GM12878 (cell line): ENCODE measurements around the gene NFAT5. TPM values are rescaled to one million over a fixed set of nuclear protein-coding genes. Genes with fewer than 3 reads are reported as not detected.

ENCODE experiments used
- ATAC-seq: fragments of 200-7000 bp; cut with Tn5 transposase; 3 replicates; pipeline ENCODE4 v1.9.1; 2020; ENCODE audit warnings: mild to moderate bottlenecking, moderate library complexity
- BruUV-seq: library from RNA; stranded (reverse); fragments of 400-500 nt; replicated peaks from 2 replicates; lab custom pipeline; 2021; lab: Mats Ljungman, UMichigan
- CTCF ChIA-PET: fragments of 300-600 bp; sonication (Branson Sonifier 250); formaldehyde crosslinking; extraction: SDS; loops from one replicate; lab custom pipeline; 2021; ENCODE audit warnings: inconsistent platforms; lab: Yijun Ruan, JAX
- POLR2A ChIA-PET: fragments of 350-600 bp; formaldehyde crosslinking; extraction: SDS; loops from one replicate; lab custom pipeline; 2021; ENCODE audit warnings: inconsistent platforms; lab: Charles Lee
- RAD21 ChIA-PET: fragments of 300-600 bp; sonication (Branson Sonifier 250); formaldehyde crosslinking; loops from one replicate; lab custom pipeline; 2023; ENCODE audit warnings: antibody characterized with exemption; ENCODE audit not compliant: unreplicated experiment; lab: Charles Lee
- SMC1A ChIA-PET: fragments of 300-600 bp; sonication (Branson Sonifier 250); formaldehyde crosslinking; loops from one replicate; lab custom pipeline; 2023; ENCODE audit not compliant: unreplicated experiment, uncharacterized antibody; lab: Charles Lee
- DNase-seq: peaks from one replicate; pipeline ENCODE4 v3.0.0-alpha.2; 2011; ENCODE audit warnings: low read depth, low spot score
- FAIRE-seq: peaks from 3 replicates; lab custom pipeline; 2011; peaks lifted over from hg19 to GRCh38; lab: Jason Lieb, UNC
- H2AFZ ChIP-seq: 2 replicates; pipeline ENCODE4 v1.6.0; 2011; ENCODE audit warnings: low read depth, low read length, control low read depth; ENCODE audit not compliant: control insufficient read depth
- H3K27ac ChIP-seq: 2 replicates; pipeline ENCODE4 v1.5.1; 2011; ENCODE audit warnings: control low read depth; ENCODE audit not compliant: control insufficient read depth, insufficient read depth
- H3K27me3 ChIP-seq, 2 experiments: replicated peaks in 1 of 2; 2 replicates each; pipeline versions ENCODE4 v1.6.0 to v1.6.1; 2011; ENCODE audit warnings: low read length in 1 of 2; ENCODE audit not compliant: control insufficient read depth in 2 of 2, insufficient read depth in 2 of 2
- H3K36me3 ChIP-seq, 2 experiments: 2 replicates each; pipeline ENCODE4 v1.5.1; 2011; ENCODE audit warnings: low read length in 1 of 2; ENCODE audit not compliant: control insufficient read depth in 2 of 2, insufficient read depth in 2 of 2
- H3K4me1 ChIP-seq: 2 replicates; pipeline ENCODE4 v1.6.1; 2011; ENCODE audit warnings: mild to moderate bottlenecking, low read length, moderate library complexity, mixed read lengths; ENCODE audit not compliant: control insufficient read depth, insufficient read depth
- H3K4me2 ChIP-seq: 2 replicates; pipeline ENCODE4 v1.6.0; 2011; ENCODE audit warnings: control low read depth; ENCODE audit not compliant: control insufficient read depth, insufficient read depth
- H3K4me3 ChIP-seq: fragments of 200-600 bp; sonication (generic); 2 replicates; pipeline ENCODE4 v1.5.1; 2016
- H3K79me2 ChIP-seq: 2 replicates; pipeline ENCODE4 v1.6.0; 2011; ENCODE audit warnings: low read length; ENCODE audit not compliant: control insufficient read depth, insufficient read depth
- H3K9ac ChIP-seq: 2 replicates; pipeline ENCODE4 v1.8.0; 2011; ENCODE audit warnings: low read length, control low read depth, mixed read lengths; ENCODE audit not compliant: control insufficient read depth, insufficient read depth
- H3K9me3 ChIP-seq: replicated peaks from 3 replicates; pipeline ENCODE4 v1.5.1; 2011; ENCODE audit warnings: mild to moderate bottlenecking, low read length; ENCODE audit not compliant: control insufficient read depth, insufficient read depth
- H4K20me1 ChIP-seq: 2 replicates; pipeline ENCODE4 v1.6.0; 2011; ENCODE audit not compliant: control insufficient read depth, insufficient read depth
- RAD21 ChIP-seq: IDR thresholded peaks from 2 replicates; pipeline ENCODE4 v1.6.1; 2011; ENCODE audit warnings: mild to moderate bottlenecking, low read depth, low read length, moderate library complexity; ENCODE audit not compliant: insufficient read depth
- SMC3 ChIP-seq: IDR thresholded peaks from 2 replicates; pipeline ENCODE4 v1.6.1; 2011; ENCODE audit warnings: low read length, improper control_type of control experiment, borderline replicate concordance
- TCF12 ChIP-seq: IDR thresholded peaks from 2 replicates; pipeline ENCODE4 v1.6.1; 2011; ENCODE audit warnings: low read depth, mild to moderate bottlenecking, low read length
- YY1 ChIP-seq: IDR thresholded peaks from 2 replicates; pipeline ENCODE4 v1.6.1; 2011; ENCODE audit warnings: low read depth, mild to moderate bottlenecking, low read length
- WGBS: methylation state at CpG from one replicate; pipeline ENCODE4 v1.1.6; 2016; ENCODE audit warnings: low lambda C conversion rate; ENCODE audit not compliant: insufficient replicate concordance, insufficient coverage; ENCODE audit errors: missing lambda C conversion rate; 5-methylcytosine and 5-hydroxymethylcytosine counted together
- in situ Hi-C: fragments of 300-500 bp; cut with MboI; formaldehyde crosslinking; loops from 9 replicates; pipeline ENCODE4 v1.14.3; 2018; ENCODE audit warnings: mixed read lengths
- intact Hi-C: fragments of 100-400 bp; cut with micrococcal nuclease; formaldehyde crosslinking; loops from one replicate; pipeline ENCODE4 v1.14.2; 2022; ENCODE audit not compliant: unreplicated experiment
- polyA plus RNA-seq, 11 experiments: library from polyadenylated mRNA; depleted of rRNA in 4 of 11; unstranded in 6 of 11; stranded (reverse) in 5 of 11; fragments of >200 nt; fragmentation: Nextera tagmentation in 4 of 11; fragmentation: Illumina TruSeq in 1 of 11; extraction: Ambion mirVana in 4 of 11; extraction: Trizol in 1 of 11; gene quantifications; 1 replicate in 1 of 11; 2 replicates in 10 of 11; pipeline versions ENCODE4 v1.2.1 to v1.2.3, GENCODE V29; 2011 to 2016; ENCODE audit warnings: inconsistent platforms in 2 of 11, missing spikeins in 2 of 11, low read depth in 1 of 11
- total RNA-seq, 4 experiments: library from RNA; depleted of rRNA in 3 of 4; stranded (reverse); fragments of >200 nt in 3 of 4; fragmentation: Illumina TruSeq in 1 of 4; extraction: Trizol in 1 of 4; gene quantifications; 2 replicates each; pipeline versions ENCODE4 v1.2.1 to v1.2.3, GENCODE V29; 2013 to 2021
- TF ChIP-seq, protein P1 (sequence below), 3 experiments: IDR thresholded peaks in 2 of 3; conservative IDR thresholded peaks in 1 of 3; 2 replicates each; pipeline ENCODE4 v1.5.1; 2011; ENCODE audit warnings: low read depth in 3 of 3, low read length in 3 of 3, mild to moderate bottlenecking in 3 of 3, control low read depth in 2 of 3, moderate library complexity in 2 of 3, inconsistent platforms in 1 of 3, mixed read lengths in 1 of 3; ENCODE audit not compliant: control insufficient read depth in 2 of 3, insufficient read depth in 1 of 3; ENCODE audit errors: extremely low read depth in 1 of 3

Gene NFAT5
- total and polyA plus RNA-seq, 10 of the 15 experiments (the other 5 are each of a cell fraction or from before 2014, with no cell fraction given): 0.58 to 31.5 (median 12.7) TPM

DNA sequence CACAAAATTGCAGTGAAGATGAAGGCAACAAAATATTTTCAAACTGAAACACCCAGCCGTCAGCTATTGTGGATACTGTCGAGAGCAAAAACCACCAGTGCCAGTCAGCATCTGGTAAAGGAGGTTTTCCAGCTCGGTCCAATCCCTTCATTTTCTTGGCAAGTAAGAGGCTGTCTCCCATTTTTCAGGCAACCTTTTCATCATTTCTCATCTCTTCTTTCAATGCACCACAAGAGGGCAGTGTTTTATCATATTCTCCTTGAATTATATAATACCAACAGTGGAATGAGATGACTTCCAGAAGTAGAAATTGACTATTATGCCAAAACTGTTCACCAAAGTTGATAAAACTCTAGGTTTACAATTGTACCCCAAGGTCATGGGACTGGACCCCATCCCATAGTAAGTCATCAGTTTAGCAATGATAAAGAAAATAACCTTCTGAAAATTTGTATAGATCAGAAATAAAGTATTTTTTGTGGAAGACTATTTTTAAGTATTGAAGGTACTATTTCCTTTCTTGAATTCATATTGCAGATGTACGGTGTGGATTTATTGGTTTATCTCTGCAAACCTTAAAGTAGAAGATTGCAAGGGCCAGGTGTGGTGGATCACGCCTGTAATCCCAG, 143.8 kb downstream of the NFAT5 start:
- ATAC-seq: peak; percentile 83

More for the DNA sequence above, 143.8 kb downstream of the NFAT5 start:
- no peak overlapping the region for H3K4me2 ChIP-seq
- H3K9me3 ChIP-seq: no peaks in the 10 kb centered on the region
- ChIA-PET CTCF (interaction anchor here (0.7 to 7.6 kb wide), 20 partner anchors 10 to 601 kb away, joined by 3 to 95 read pairs (median 4); partner anchors contain the start of genes NOB1 and NQO1), POLR2A (interaction anchor here (0.6 kb wide), 1 partner anchor 12 kb away, joined by 4 read pairs; no protein-coding TSS in a partner anchor)
- no peak for TF ChIP-seq YY1
- TF ChIP-seq, protein P1, sequence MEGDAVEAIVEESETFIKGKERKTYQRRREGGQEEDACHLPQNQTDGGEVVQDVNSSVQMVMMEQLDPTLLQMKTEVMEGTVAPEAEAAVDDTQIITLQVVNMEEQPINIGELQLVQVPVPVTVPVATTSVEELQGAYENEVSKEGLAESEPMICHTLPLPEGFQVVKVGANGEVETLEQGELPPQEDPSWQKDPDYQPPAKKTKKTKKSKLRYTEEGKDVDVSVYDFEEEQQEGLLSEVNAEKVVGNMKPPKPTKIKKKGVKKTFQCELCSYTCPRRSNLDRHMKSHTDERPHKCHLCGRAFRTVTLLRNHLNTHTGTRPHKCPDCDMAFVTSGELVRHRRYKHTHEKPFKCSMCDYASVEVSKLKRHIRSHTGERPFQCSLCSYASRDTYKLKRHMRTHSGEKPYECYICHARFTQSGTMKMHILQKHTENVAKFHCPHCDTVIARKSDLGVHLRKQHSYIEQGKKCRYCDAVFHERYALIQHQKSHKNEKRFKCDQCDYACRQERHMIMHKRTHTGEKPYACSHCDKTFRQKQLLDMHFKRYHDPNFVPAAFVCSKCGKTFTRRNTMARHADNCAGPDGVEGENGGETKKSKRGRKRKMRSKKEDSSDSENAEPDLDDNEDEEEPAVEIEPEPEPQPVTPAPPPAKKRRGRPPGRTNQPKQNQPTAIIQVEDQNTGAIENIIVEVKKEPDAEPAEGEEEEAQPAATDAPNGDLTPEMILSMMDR (IDR thresholded peaks at IDR 0.05 in 2 of 3, conservative IDR thresholded peaks at IDR 0.05 in 1 of 3; ENCODE audit: control insufficient read depth in 2 of 3, extremely low read depth in 1 of 3, insufficient read depth in 1 of 3, low read depth in 3 of 3, low read length in 3 of 3): peak; percentile 43 to 74 (median 64); a peak in 5 of 6 replicates
- no peak for TF ChIP-seq TCF12
- peak; percentile 61 for TF ChIP-seq SMC3
- TF ChIP-seq RAD21: peak; percentile 73
- TF ChIP-seq, all 136 proteins: peak for 3
- H3K27me3 ChIP-seq: no peaks in the 10 kb centered on the region
- H3K4me1 ChIP-seq: no peaks in the 10 kb centered on the region
- ChIA-PET SMC1A (interaction anchor here (0.6 to 4.0 kb wide), 12 partner anchors 14 to 313 kb away, joined by 3 to 34 read pairs (median 3); partner anchors contain the start of gene NOB1), RAD21 (interaction anchor here (0.8 to 3.0 kb wide), 7 partner anchors 15 to 221 kb away, joined by 3 to 32 read pairs (median 3); partner anchors contain the start of gene NOB1)
- no peak overlapping the region for H2AFZ ChIP-seq
- no TSS peak for BruUV-seq
- no peaks in the 10 kb centered on the region for H3K79me2 ChIP-seq
- no peak overlapping the region for H3K9ac ChIP-seq
- no peak overlapping the region for H3K4me3 ChIP-seq
- 39% methylated on average over 5 of the region's 5 CpGs for WGBS
- no peaks in the 10 kb centered on the region for H4K20me1 ChIP-seq
- DNase-seq (peak; percentile 15), FAIRE-seq (peak; percentile 89)
- intact Hi-C loops: loop anchor here (1.0 to 5.0 kb wide), 2 partner anchors 45 to 223 kb away; partner anchors contain the start of gene NOB1
- H3K27ac ChIP-seq: no peak overlapping the region
- peaks cover 0 to 1% of the 10 kb centered on the region in 2 experiments; a peak in 2 of 4 replicates for H3K36me3 ChIP-seq
- in situ Hi-C loops: no loop called here
